Astrocyte (in vitro differentiated cells and primary cell): Measurements from ENCODE around the gene TMTC2. TPM values are rescaled to one million over a fixed set of nuclear protein-coding genes. Genes with fewer than 3 reads are reported as not detected.

Experiments used
- DNase-seq: peaks from one replicate; pipeline ENCODE4 v3.0.0-alpha.2; 2010; ENCODE audit warnings: low read depth
- FAIRE-seq: peaks from 2 replicates; lab custom pipeline; 2011; peaks lifted over from hg19 to GRCh38; lab: Jason Lieb, UNC
- H2AFZ ChIP-seq: 2 replicates; pipeline ENCODE4 v1.6.0; 2012; ENCODE audit warnings: low read depth, low read length, inconsistent platforms
- H3K27ac ChIP-seq: 2 replicates; pipeline ENCODE4 v1.5.1; 2011; ENCODE audit warnings: low read depth, low read length, inconsistent platforms
- H3K27me3 ChIP-seq: 2 replicates; pipeline ENCODE4 v1.6.0; 2011; ENCODE audit warnings: low read length, inconsistent platforms; ENCODE audit not compliant: insufficient read depth
- H3K36me3 ChIP-seq: 2 replicates; pipeline ENCODE4 v1.5.1; 2011; ENCODE audit warnings: low read length, inconsistent platforms; ENCODE audit not compliant: insufficient read depth
- H3K4me1 ChIP-seq: 2 replicates; pipeline ENCODE4 v1.5.1; 2011; ENCODE audit warnings: low read length, inconsistent platforms; ENCODE audit not compliant: insufficient read depth
- H3K4me2 ChIP-seq: 2 replicates; pipeline ENCODE4 v1.6.0; 2012; ENCODE audit warnings: low read length, inconsistent platforms
- H3K4me3 ChIP-seq: 2 replicates; pipeline ENCODE4 v1.5.1; 2011; ENCODE audit warnings: low read depth, mild to moderate bottlenecking, low read length, inconsistent platforms; ENCODE audit not compliant: insufficient read depth
- H3K79me2 ChIP-seq: 2 replicates; pipeline ENCODE4 v1.6.0; 2012; ENCODE audit warnings: mild to moderate bottlenecking, low read length, inconsistent platforms; ENCODE audit not compliant: insufficient read depth
- H3K9ac ChIP-seq: 2 replicates; pipeline ENCODE4 v1.6.0; 2012; ENCODE audit warnings: mild to moderate bottlenecking, low read length, inconsistent platforms
- H3K9me3 ChIP-seq: 2 replicates; pipeline ENCODE4 v1.5.1; 2012; ENCODE audit warnings: low read depth, mild to moderate bottlenecking, low read length, inconsistent platforms; ENCODE audit not compliant: insufficient read depth
- H4K20me1 ChIP-seq: 2 replicates; pipeline ENCODE4 v1.6.0; 2012; ENCODE audit warnings: low read length, inconsistent platforms; ENCODE audit not compliant: insufficient read depth
- H3K27ac Mint-ChIP-seq: one replicate; pipeline ENCODE4 v1.8.0; 2021; ENCODE audit warnings: mild to moderate bottlenecking, mixed read lengths; ENCODE audit not compliant: unreplicated experiment
- H3K27me3 Mint-ChIP-seq: one replicate; pipeline ENCODE4 v1.8.0; 2021; ENCODE audit warnings: low read depth, mixed read lengths; ENCODE audit not compliant: unreplicated experiment
- H3K36me3 Mint-ChIP-seq: one replicate; pipeline ENCODE4 v1.8.0; 2021; ENCODE audit warnings: low read depth, mixed read lengths; ENCODE audit not compliant: unreplicated experiment
- H3K4me1 Mint-ChIP-seq: one replicate; pipeline ENCODE4 v1.8.0; 2021; ENCODE audit warnings: low read depth, mixed read lengths; ENCODE audit not compliant: unreplicated experiment
- H3K4me3 Mint-ChIP-seq: one replicate; pipeline ENCODE4 v1.8.0; 2021; ENCODE audit warnings: mild to moderate bottlenecking, moderate library complexity, mixed read lengths; ENCODE audit not compliant: unreplicated experiment
- H3K9me3 Mint-ChIP-seq: one replicate; pipeline ENCODE4 v1.8.0; 2021; ENCODE audit warnings: mild to moderate bottlenecking, mixed read lengths; ENCODE audit not compliant: unreplicated experiment
- EZH2 ChIP-seq: IDR thresholded peaks from 2 replicates; pipeline ENCODE4 v1.6.1; 2012; ENCODE audit warnings: mild to moderate bottlenecking, low read length, inconsistent platforms; ENCODE audit not compliant: insufficient read depth
- total RNA-seq: library from RNA; stranded (reverse); gene quantifications from 2 replicates; pipeline ENCODE4 v1.2.1, GENCODE V29; 2021
- TF ChIP-seq, protein P1 (sequence below): IDR thresholded peaks from 2 replicates; pipeline ENCODE4 v1.5.1; 2011; ENCODE audit warnings: low read depth, mild to moderate bottlenecking, inconsistent platforms, low read length, moderate library complexity; ENCODE audit not compliant: insufficient read depth

The TMTC2 gene
- total RNA-seq, 1 donor from 2014 or later: 2.2 TPM

GRCh38 chr12:83031196-83031595 lies 344.5 kb downstream of the TMTC2 start:
- no peak overlapping the region for H3K4me3 ChIP-seq
- no peaks in the 10 kb centered on the region for H3K79me2 ChIP-seq
- H3K9ac ChIP-seq: no peak overlapping the region
- DNase-seq: no peak
- TF ChIP-seq, protein P1, sequence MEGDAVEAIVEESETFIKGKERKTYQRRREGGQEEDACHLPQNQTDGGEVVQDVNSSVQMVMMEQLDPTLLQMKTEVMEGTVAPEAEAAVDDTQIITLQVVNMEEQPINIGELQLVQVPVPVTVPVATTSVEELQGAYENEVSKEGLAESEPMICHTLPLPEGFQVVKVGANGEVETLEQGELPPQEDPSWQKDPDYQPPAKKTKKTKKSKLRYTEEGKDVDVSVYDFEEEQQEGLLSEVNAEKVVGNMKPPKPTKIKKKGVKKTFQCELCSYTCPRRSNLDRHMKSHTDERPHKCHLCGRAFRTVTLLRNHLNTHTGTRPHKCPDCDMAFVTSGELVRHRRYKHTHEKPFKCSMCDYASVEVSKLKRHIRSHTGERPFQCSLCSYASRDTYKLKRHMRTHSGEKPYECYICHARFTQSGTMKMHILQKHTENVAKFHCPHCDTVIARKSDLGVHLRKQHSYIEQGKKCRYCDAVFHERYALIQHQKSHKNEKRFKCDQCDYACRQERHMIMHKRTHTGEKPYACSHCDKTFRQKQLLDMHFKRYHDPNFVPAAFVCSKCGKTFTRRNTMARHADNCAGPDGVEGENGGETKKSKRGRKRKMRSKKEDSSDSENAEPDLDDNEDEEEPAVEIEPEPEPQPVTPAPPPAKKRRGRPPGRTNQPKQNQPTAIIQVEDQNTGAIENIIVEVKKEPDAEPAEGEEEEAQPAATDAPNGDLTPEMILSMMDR: no peak
- no peak for TF ChIP-seq EZH2
- no peaks in the 10 kb centered on the region for H3K9me3 ChIP-seq
- H2AFZ ChIP-seq: no peak overlapping the region
- no peak overlapping the region for H3K27ac ChIP-seq
- no peaks in the 10 kb centered on the region for H3K27me3 ChIP-seq
- H3K4me1 ChIP-seq: no peaks in the 10 kb centered on the region
- H3K4me1 Mint-ChIP-seq: no peaks in the 10 kb centered on the region
- H3K9me3 Mint-ChIP-seq: no peaks in the 10 kb centered on the region
- no peaks in the 10 kb centered on the region for H3K36me3 Mint-ChIP-seq
- H3K4me3 Mint-ChIP-seq: no peak overlapping the region
- no peaks in the 10 kb centered on the region for H3K27me3 Mint-ChIP-seq
- H3K27ac Mint-ChIP-seq: no peak overlapping the region
- H3K4me2 ChIP-seq: no peak overlapping the region
- no peaks in the 10 kb centered on the region for H3K36me3 ChIP-seq
- no peaks in the 10 kb centered on the region for H4K20me1 ChIP-seq
- no peak for FAIRE-seq

GRCh38 chr12:83036847-83037246 lies 350.1 kb downstream of the TMTC2 start:
- no peak overlapping the region for H3K4me3 ChIP-seq
- H3K36me3 ChIP-seq: no peaks in the 10 kb centered on the region
- H3K27me3 ChIP-seq: no peaks in the 10 kb centered on the region
- no peak overlapping the region for H2AFZ ChIP-seq
- Mint-ChIP-seq H3K27ac (no peak overlapping the region), H3K36me3 (no peaks in the 10 kb centered on the region), H3K27me3 (no peaks in the 10 kb centered on the region), H3K9me3 (no peaks in the 10 kb centered on the region), H3K4me1 (no peaks in the 10 kb centered on the region), H3K4me3 (no peak overlapping the region)
- no peaks in the 10 kb centered on the region for H3K79me2 ChIP-seq
- no peak for DNase-seq
- no peak overlapping the region for H3K4me2 ChIP-seq
- H3K4me1 ChIP-seq: no peaks in the 10 kb centered on the region
- TF ChIP-seq, protein P1: no peak
- no peak for TF ChIP-seq EZH2
- H4K20me1 ChIP-seq: no peaks in the 10 kb centered on the region
- H3K9ac ChIP-seq: no peak overlapping the region
- no peaks in the 10 kb centered on the region for H3K9me3 ChIP-seq
- no peak overlapping the region for H3K27ac ChIP-seq
- no peak for FAIRE-seq

- Histone ChIP-seq H3K4me2 (no peak overlapping the region), H3K9ac (no peak overlapping the region), H3K79me2 (no peaks in the 10 kb centered on the region), H3K36me3 (no peaks in the 10 kb centered on the region), H3K9me3 (no peaks in the 10 kb centered on the region), H3K4me3 (no peak overlapping the region), H3K4me1 (peaks cover 4% of the 10 kb centered on the region), H3K27me3 (no peaks in the 10 kb centered on the region), H4K20me1 (no peaks in the 10 kb centered on the region), H3K27ac (no peak overlapping the region), H2AFZ (no peak overlapping the region)
- Mint-ChIP-seq H3K4me1 (peaks cover 12% of the 10 kb centered on the region), H3K36me3 (no peaks in the 10 kb centered on the region), H3K4me3 (no peak overlapping the region), H3K27ac (no peak overlapping the region), H3K9me3 (no peaks in the 10 kb centered on the region), H3K27me3 (no peaks in the 10 kb centered on the region)
- no peak for FAIRE-seq
- no peak for DNase-seq
- no peak for TF ChIP-seq EZH2
These were observed 352.7 kb downstream of the TMTC2 start for GRCh38 chr12:83039413-83039812.
